HepG2 (cell line): ENCODE results near the gene SETD1A. TPM values are rescaled to one million over a fixed set of nuclear protein-coding genes. Genes with fewer than 3 reads are reported as not detected.

Experiments used
- ARNT ChIP-seq: fragments of 450-650 bp; IDR thresholded peaks from 2 replicates; pipeline ENCODE4 v1.6.1; 2017
- FOSL1 ChIP-seq: sonication (generic); formaldehyde crosslinking; IDR thresholded peaks from 2 replicates; pipeline ENCODE4 v1.9.0; 2021; ENCODE audit warnings: missing genetic modification reagents, borderline replicate concordance
- HOMEZ ChIP-seq: IDR thresholded peaks from 2 replicates; pipeline ENCODE4 v1.6.1; 2016; ENCODE audit warnings: low read depth
- IRF9 ChIP-seq: sonication (generic); formaldehyde crosslinking; IDR thresholded peaks from 2 replicates; pipeline ENCODE4 v1.8.0; 2022; ENCODE audit warnings: missing genetic modification reagents, mild to moderate bottlenecking, borderline replicate concordance
- MIER2 ChIP-seq: IDR thresholded peaks from 2 replicates; pipeline ENCODE4 v1.6.1; 2016; ENCODE audit warnings: missing biosample characterization, missing genetic modification reagents
- MTA1 ChIP-seq: sonication (generic); formaldehyde crosslinking; IDR thresholded peaks from 2 replicates; pipeline ENCODE4 v1.4.0; 2020; ENCODE audit warnings: missing genetic modification reagents, mild to moderate bottlenecking, borderline replicate concordance
- NR2F6 ChIP-seq, 2 experiments: IDR thresholded peaks; 2 replicates each; pipeline ENCODE4 v1.6.1; 2016; ENCODE audit warnings: antibody characterized with exemption in 1 of 2, mild to moderate bottlenecking in 1 of 2
- RFXAP ChIP-seq: sonication (generic); formaldehyde crosslinking; IDR thresholded peaks from 2 replicates; pipeline ENCODE4 v1.4.0; 2020; ENCODE audit warnings: missing genetic modification reagents, borderline replicate concordance
- SOX5 ChIP-seq: IDR thresholded peaks from 2 replicates; pipeline ENCODE4 v1.6.1; 2016; ENCODE audit warnings: borderline replicate concordance
- SP4 ChIP-seq: sonication (generic); formaldehyde crosslinking; IDR thresholded peaks from 2 replicates; pipeline ENCODE4 v1.8.1; 2023; ENCODE audit warnings: mild to moderate bottlenecking, missing genetic modification reagents
- TMF1 ChIP-seq: sonication (generic); formaldehyde crosslinking; IDR thresholded peaks from 2 replicates; pipeline ENCODE4 v1.8.1; 2022; ENCODE audit warnings: low read depth, missing genetic modification reagents
- ZC3H13 ChIP-seq: sonication (generic); formaldehyde crosslinking; IDR thresholded peaks from 2 replicates; pipeline ENCODE4 v1.8.1; 2023; ENCODE audit warnings: mild to moderate bottlenecking, missing genetic modification reagents, moderate library complexity
- ZNF552 ChIP-seq: sonication (generic); formaldehyde crosslinking; IDR thresholded peaks from 2 replicates; pipeline ENCODE4 v1.9.0; 2022; ENCODE audit warnings: missing genetic modification reagents, mild to moderate bottlenecking, borderline replicate concordance
- ZNF672 ChIP-seq: sonication (generic); formaldehyde crosslinking; IDR thresholded peaks from 2 replicates; pipeline ENCODE4 v1.8.1; 2022; ENCODE audit warnings: missing genetic modification reagents
- ZNF770 ChIP-seq: sonication (generic); formaldehyde crosslinking; IDR thresholded peaks from 2 replicates; pipeline ENCODE4 v1.5.0; 2020; ENCODE audit warnings: mild to moderate bottlenecking, missing genetic modification reagents
- polyA plus RNA-seq, 8 experiments: library from polyadenylated mRNA; depleted of rRNA in 3 of 8; stranded (reverse) in 7 of 8; unstranded in 1 of 8; fragments of >200 nt; fragmentation: Illumina TruSeq in 4 of 8; extraction: Trizol in 4 of 8; gene quantifications; 2 replicates each; pipeline versions ENCODE4 v1.2.1 to v1.2.3, GENCODE V29; 2011 to 2016; ENCODE audit warnings: low read depth in 4 of 8, missing spikeins in 1 of 8, mixed read lengths in 1 of 8; ENCODE audit not compliant: insufficient read depth in 1 of 8
- total RNA-seq, 5 experiments: library from RNA; depleted of rRNA; stranded (reverse); fragments of >200 nt; fragmentation: Illumina TruSeq; extraction: Trizol; gene quantifications; 2 replicates each; pipeline ENCODE4 v1.2.3, GENCODE V29; 2016; ENCODE audit warnings: low read depth in 1 of 5
- TF ChIP-seq, protein P1 (sequence below): sonication (generic); formaldehyde crosslinking; IDR thresholded peaks from 2 replicates; pipeline ENCODE4 v1.9.0; 2021; ENCODE audit warnings: missing genetic modification reagents, borderline replicate concordance

Gene SETD1A
- total and polyA plus RNA-seq, 2 of the 13 experiments (the other 11 are each of a cell fraction or from before 2014, with no cell fraction given), result 3.8 to 5.6 TPM

- TF ChIP-seq, protein P1, sequence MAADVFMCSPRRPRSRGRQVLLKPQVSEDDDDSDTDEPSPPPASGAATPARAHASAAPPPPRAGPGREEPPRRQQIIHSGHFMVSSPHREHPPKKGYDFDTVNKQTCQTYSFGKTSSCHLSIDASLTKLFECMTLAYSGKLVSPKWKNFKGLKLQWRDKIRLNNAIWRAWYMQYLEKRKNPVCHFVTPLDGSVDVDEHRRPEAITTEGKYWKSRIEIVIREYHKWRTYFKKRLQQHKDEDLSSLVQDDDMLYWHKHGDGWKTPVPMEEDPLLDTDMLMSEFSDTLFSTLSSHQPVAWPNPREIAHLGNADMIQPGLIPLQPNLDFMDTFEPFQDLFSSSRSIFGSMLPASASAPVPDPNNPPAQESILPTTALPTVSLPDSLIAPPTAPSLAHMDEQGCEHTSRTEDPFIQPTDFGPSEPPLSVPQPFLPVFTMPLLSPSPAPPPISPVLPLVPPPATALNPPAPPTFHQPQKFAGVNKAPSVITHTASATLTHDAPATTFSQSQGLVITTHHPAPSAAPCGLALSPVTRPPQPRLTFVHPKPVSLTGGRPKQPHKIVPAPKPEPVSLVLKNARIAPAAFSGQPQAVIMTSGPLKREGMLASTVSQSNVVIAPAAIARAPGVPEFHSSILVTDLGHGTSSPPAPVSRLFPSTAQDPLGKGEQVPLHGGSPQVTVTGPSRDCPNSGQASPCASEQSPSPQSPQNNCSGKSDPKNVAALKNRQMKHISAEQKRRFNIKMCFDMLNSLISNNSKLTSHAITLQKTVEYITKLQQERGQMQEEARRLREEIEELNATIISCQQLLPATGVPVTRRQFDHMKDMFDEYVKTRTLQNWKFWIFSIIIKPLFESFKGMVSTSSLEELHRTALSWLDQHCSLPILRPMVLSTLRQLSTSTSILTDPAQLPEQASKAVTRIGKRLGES (CRISPR knock-in tag), result no peak
- TF ChIP-seq NR2F6 (IDR thresholded peaks at IDR 0.05) (no peak), NR2F6 (CRISPR knock-in tag; IDR thresholded peaks at IDR 0.05) (peak; percentile 41; the same call in 1 of the 2 replicates), ZNF672 (CRISPR knock-in tag) (no peak; the same call in 1 of the 2 replicates), ZNF552 (peak; percentile 94), MTA1 (CRISPR knock-in tag) (no peak; the same call in 1 of the 2 replicates), ZNF770 (CRISPR knock-in tag) (peak; percentile 33; the same call in 1 of the 2 replicates), SOX5 (CRISPR knock-in tag) (peak; percentile 33; the same call in 1 of the 2 replicates), MIER2 (CRISPR knock-in tag) (no peak), ZC3H13 (CRISPR knock-in tag) (peak; percentile 94), HOMEZ (no peak; the same call in 1 of the 2 replicates), SP4 (CRISPR knock-in tag) (peak; percentile 88), RFXAP (CRISPR knock-in tag) (peak; percentile 64; the same call in 1 of the 2 replicates), TMF1 (CRISPR knock-in tag) (peak; percentile 79; the same call in 1 of the 2 replicates), FOSL1 (CRISPR knock-in tag) (no peak), IRF9 (peak; percentile 68), ARNT (no peak)
Measured at GRCh38 chr16:31032736-31033708, 75.5 kb downstream of the SETD1A start, which contains the start of gene STX4 (continued).
